GM19043 (cell line): ENCODE measurements around the gene SCAP.
"Not testable (repeated sequence)": the region's sequence is repeated elsewhere in the genome, so short reads cannot be mapped to it uniquely, and the experiment has no call there.

Experiments
- ATAC-seq: cut with Tn5 transposase; IDR thresholded peaks from one replicate; pipeline ENCODE4 v1.9.1; 2021; ENCODE audit warnings: low read depth; ENCODE audit not compliant: unreplicated experiment

Gene SCAP

DNA sequence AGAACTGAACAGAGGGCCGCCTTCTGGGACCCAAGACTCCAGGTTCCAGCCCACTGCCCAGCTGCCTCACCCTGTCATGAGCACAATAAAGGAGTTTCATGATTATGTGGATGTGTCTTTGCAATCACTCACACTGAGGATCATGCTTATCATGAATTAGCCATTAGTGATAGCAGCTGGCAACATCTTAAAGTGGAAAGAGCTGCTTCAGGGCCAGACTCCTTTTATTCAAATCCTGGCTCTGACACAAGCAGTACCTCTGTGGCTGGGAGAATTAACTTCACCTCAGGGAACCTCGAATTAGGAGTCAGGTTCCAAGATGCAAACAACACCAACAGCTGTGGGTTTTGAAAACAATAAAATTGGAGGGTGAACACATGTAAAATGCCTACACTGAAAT lies 6.6 kb upstream of the SCAP start:
- ATAC-seq: no peak

DNA sequence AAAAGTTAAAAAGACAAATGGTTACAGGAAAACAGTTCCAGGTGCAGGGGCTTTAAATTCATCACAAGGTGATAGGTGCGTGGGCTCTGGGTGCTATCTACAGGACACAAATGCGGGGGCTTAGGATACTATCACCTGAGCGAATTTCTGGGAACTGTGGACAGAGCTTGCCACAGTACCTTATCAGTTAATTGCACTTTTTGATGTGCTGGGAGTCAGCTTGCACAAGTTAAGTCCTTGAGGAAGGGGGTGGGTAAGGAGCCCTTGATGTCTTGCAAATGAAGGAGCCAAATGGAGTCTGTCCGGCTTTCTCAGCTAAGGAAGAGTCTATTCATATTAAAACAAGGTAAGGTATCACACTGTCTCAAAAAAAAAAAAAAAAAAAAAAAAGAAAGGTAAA lies 6.0 kb upstream of the SCAP start:
- ATAC-seq: not testable (repeated sequence)

DNA sequence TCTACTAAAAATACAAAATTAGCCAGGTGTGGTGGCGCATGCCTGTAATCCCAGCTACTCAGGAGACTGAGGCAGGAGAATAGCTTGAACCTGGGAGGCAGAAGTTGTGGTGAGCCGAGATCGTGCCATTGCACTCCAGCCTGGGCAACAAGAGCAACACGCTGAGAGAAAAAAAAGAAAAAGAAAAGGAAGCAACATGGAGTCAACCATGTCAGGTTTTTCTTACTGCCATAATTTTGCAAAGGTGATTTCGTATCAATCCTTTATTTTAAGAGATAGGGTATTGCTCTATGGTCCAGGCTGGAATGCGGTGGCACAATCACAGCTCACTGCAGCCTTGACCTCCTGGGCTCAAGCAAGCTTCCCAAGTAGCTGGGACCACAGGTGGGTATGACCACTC lies 4.5 kb upstream of the SCAP start:
- ATAC-seq: not testable (repeated sequence)

DNA sequence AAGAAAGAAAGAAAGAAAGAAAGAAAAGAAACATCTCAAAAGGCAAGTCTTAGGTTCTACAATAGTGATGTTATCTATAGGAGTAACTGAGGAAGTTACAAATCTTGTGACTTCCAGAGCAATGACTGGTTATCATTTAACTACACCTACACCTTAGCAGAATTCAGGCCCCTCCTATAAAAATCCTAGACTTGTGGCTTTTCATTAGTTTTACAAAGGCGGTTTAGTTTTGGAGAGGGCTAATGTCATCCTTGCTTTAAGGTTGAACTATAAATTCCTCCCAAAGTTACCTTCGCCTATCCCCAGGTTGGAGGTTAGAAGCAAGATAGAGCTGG lies 4.1 kb upstream of the SCAP start:
- ATAC-seq: no peak

DNA sequence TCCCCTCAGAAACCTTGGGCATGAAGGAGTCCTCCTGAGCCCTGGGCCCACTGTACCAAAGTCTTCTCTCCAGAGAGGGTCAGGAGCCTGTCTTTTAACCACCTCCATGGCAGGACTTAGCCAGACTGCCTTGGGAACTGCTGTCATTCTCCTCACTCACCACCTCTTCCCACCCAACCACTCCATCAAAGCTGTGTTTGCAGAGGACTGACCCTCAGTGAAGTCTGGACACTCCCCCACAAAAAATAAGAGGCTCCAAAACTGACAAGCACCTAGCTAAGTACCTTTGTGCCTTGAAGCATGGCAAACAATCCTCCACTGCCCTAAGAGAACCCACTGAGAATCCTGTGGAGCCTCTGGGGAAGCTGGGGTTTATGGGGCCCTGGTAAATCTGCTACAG lies 2.3 kb upstream of the SCAP start:
- no peak for ATAC-seq

DNA sequence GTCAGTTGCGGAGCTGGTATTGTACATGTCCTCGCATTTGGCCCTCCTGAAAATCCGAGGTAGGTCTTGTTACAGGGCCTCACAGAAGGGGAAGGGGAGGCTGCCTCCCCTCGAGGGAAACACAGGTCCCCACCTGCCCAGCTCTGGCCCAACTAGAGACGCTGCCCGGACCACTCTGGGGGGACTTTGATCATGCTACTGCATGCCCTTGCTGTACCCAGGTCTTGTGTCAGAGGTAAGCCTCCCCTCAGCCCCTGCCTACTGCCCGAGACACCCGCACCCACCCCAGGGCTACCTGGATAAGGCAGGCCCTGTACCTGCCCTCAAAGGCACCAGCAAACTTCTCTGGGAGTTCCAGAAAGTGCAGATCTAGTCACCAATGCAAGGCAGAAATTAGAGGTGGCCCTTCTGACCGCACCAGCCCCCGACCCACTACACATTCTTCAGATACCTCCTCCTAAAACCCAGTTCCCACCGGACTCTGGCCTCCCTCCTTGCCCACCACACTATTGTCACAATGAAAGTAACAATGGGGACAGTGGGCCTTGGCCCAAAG lies 981 bp upstream of the SCAP start:
- no peak for ATAC-seq

DNA sequence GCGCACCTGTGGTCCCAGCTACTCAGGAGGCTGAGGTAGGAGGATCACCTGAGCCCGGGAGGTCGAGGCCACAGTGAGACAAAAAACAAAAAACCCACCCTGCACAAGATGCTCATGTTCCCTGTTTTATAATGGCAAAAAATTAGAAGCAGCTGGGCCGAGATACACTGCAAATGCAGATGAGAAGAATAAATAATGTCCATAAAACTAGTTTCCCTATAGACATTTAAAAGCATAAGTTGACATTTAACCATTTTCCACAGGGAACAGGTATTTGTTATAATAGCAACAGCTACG lies 537 bp upstream of the SCAP start:
- ATAC-seq: no peak

DNA sequence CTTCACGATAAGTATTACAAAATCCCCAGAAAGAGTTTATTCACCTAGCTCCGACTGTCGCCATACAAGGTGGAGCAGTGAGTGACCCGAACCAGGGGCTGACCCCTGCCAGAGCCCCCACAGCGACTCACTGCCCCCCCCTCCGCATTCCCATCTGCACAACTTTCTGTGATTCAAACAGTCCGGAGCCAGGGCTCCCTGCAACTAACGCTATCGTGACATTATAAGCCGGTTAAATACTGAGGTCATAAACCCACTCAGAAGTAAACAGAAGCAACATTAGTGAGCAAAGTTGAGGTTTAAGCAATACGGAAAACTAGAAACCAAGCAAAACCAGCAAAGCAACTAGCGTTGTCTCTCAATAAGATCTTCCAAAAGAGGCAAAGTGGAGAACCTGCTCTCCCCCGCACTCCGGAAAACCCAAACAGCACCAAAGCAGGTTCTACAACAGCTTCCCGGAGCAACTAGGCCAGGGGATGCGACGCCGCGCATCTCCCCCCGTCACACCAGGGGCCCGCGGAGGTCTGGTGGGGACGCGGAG lies 642 bp downstream of the SCAP start:
- ATAC-seq: no peak

DNA sequence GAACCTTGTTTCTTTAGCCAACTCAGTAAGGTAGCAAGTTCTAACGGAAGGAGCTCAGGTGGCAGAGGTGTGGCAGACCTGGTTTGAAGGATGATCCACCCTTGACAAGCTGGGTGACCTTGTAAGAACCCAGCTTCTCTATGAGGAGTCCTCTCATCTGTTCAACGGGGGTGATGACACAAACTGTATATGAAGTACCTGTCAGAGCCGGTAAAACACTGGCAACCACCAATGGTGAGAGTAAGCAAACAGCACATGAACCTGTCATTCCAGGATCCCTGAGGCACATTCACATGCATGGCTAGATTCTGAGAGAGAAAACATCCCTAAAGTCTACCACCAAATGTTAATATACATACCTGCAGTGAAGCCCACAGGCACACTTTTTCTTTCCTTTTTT lies 2.4 kb downstream of the SCAP start:
- no peak for ATAC-seq

DNA sequence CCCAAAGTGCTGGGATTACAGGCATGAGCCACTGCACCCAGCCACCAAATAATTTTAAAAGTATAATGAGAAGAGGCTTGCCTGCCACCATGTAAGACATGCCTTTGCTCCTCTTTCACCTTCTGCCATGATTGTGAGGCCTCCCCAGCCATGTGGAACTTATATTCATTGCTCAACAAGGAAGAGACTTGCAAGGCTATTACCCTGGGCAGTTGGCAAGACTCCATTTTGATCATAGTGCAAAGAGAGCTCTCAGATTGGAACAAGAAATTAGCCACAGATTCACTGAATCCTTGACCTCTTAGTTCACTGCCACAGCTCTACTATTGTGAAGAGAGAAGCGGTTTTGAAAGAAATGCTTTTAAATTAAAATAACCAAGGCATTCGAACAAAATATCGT lies 6.1 kb downstream of the SCAP start:
- ATAC-seq: no peak

DNA sequence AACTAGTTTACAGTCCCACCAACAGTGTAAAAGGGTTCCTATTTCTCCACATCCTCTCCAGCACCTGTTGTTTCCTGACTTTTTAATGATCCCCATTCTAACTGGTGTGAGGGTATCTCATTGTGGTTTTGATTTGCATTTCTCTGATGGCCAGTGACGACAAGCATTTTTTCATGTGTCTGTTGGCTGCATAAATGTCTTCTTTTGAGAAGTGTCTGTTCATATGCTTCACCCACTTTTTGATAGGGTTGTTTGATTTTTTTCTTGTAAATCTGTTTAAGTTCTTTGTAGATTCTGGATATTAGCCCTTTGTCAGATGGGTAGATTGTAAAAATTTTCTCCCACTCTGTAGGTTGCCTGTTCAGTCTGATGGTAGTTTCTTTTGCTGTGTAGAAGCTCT lies 7.4 kb downstream of the SCAP start:
- ATAC-seq: not testable (repeated sequence)

DNA sequence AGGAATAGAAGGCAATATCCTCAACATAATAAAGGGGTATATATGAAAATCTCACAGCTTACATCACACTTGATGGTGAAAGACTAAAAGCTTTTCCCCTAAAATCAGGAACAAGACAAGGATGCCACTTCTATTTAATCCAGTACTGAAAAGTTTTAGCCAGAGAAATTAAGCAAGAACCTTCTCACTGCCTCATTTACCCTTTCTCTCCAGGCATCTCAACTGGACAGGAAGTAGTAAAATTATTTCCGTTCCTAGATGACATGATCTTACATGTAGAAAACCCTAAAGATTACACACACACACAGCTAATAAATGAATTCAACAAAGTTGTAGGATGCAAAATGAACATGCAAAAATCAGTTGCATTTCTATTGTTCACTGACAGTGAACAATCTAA lies 11.2 kb downstream of the SCAP start:
- ATAC-seq: no peak

DNA sequence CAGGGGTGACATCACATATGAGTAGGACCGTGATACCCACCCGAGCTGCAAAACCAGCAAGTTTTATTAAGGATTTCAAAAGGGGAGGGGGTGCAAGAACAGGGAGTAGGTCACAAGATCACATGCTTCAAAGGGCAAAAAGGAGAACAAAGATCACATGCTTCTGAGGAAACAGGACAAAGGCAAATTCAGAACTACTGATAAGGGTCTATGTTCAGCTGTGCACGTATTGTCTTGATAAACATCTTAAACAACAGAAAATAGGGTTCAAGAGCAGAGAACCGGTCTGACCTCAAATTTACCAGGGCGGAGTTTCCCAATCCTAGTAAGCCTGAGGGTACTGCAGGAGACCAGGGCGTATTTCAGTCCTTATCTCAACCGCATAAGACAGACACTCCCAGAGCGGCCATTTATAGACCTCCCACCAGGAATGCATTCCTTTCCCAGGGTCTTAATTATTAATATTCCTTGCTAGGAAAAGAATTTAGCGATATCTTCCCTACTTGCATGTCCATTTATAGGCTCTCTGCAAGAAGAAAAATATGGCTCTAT lies 16.1 kb downstream of the SCAP start:
- ATAC-seq: not testable (repeated sequence)

DNA sequence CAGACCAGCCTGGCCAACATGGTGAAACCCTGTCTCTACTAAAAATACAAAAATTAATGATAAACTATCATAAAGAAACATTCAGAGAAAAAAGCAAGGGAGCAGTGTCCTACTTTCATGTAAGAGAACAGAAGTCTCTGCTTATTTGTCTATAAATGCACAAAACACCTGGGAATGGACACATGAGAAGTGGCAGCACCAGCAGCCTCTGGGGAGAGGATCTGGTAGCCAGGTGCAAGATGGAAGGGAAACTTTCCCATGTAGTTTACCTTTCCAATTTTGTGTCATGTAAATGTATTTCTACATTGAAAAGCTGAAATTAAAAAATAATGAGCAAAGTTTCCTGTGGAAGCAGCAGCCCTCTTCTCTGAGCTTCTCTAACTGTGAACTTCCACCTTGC lies 18.8 kb downstream of the SCAP start:
- ATAC-seq: no peak

DNA sequence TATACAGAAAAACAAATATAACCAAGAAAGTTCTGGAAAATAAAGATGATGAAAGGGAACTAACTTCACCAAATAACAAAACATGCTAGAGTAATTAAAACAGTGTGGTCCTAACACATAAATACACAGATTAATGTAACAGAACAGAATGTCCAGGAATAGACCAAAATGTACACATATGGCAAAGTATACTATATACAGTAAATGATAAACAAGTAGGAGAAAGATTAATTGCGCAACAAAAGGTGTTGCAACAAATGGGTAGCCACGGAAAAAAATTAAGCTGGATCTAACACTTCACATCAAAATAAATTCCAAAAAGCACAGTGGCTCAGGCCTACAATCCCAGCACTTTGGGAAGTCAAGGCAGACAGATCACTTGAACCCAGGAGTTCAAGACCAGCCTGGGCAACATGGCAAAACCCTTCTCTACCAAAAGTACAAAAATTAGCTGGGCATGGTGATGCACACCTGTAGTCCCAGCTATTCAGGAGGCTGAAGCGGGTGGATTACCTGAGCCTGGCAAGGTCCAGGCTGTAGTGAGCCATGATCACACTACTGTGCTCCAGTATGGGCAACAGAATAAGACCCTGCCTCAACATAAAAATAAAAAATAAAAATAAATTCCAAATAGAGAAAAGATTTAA lies 19.8 kb downstream of the SCAP start:
- ATAC-seq: no peak

DNA sequence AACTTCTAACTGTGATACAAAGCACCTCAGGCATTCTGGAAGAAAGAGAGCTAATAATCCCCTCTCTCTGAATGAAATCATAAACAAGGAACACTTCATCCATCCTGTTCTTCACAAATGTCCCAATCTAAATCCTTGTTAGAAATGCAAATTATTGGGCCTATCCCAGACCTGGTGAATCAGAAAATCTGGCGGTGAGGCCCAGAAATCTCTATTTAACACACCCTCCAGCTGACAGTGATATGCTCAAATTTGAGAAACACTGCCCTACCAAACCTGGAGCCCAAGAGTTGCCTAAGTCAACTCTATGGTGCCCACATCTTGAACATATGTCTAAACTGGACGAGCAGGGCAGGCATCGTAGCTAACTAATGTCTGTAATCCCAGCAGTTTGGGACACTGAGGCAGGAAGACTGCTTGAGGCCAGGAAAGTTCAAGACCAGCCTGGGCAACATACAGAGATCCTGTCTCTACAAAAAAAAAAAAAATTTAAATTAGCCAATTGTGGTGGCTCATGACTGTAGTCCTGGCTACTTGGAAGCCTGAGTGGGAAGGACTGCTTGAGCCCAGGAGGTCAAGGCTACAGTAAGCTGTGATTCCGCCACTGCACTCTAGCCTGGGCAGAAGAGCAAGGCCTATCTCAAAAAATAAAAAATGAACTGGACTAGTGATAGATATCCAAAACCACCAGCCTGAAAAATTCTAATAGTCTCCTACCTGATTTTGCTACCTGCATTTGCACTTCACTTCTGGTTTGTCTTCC lies 23.1 kb downstream of the SCAP start:
- no peak for ATAC-seq

DNA sequence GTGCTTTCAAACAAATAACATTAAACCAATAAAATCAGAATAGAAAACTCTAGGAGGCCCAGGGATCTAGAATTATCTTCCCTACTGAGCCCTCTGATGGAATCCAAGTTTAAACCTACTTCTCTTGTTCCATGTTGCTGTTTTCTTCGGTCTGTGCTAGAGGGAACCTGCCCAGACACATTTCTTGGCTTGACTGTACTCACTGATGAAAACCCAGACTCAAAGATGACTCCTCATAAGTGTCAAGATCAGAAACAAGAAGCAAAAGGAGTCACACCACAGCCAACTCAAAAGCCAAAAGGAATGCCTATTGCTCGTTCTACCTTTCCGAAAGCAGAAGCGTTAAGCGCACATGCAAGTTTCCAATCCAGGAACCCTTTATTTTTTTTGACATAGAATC lies 31.6 kb downstream of the SCAP start:
- no peak for ATAC-seq

DNA sequence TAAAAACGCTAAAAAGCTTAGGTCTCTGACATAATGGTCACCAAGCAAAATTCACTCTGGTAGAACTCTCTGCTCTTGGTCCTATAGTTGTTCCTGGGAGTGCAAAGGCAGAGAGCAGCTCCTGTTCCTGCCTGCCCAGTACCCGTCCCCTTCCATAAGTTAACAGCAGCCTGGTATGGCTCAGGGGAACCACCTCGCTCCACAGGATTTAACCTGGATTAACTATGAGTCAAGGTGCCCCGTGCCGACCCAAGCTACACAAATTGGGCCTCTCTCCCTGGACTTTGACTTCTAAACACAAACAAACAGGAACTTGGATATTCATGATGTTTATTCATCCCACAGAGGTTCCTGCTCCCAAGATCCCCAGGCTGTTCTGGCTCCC lies 32.1 kb downstream of the SCAP start:
- no peak for ATAC-seq

DNA sequence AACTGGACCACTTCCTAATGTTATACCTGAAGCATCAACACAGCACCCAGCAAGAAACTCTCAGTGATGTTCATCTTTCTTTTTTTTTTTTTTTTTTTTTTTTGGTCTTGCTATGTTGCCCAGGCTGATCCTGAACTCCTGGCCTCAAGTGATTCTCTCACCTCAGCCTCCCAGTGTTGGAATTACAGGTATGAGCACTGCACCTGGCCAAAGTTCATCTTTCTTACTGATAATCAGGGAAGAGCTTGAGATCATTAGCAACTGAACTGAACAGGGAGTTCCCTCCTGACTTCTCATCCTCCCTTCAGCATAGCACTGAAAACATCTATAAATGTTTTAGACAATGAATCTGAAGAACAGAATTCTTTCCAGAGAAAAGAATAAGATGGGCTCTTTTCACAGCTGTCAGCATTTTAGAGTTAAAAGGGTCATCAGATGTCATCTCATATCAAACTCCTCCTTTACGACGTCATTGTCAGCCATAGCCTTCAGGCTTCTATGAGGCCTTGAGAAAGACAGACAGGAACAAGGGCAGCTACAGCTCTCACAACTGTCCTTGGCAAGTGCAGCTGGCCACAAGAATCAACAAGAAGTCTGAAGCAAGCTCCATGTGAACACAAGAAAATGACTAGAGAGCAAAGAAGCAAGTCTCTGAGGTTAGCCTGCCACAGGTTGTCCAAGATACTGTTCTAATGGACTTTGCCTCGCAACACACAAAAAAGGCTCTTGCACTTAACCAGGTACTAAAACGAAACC lies 33.8 kb downstream of the SCAP start:
- ATAC-seq: no peak

DNA sequence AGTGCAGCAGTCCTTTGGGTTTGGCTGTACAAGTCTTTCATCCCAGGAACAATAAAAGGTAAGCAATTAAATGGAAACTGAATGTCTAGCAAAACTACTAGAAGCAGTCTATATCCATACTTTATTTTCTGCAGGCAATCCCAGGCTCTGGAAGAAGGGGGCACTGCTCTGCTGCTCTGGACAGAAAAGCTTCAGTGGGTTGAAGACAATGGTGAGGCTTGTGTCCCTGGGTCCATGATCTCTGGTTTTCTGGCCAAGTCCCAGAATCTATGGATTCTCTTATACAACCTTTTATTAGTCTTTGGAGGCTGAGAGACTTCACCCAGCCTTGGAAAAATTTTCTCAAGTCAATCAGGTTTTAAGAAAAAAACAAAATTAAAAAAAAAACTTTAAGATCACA lies 35.6 kb downstream of the SCAP start:
- no peak for ATAC-seq

DNA sequence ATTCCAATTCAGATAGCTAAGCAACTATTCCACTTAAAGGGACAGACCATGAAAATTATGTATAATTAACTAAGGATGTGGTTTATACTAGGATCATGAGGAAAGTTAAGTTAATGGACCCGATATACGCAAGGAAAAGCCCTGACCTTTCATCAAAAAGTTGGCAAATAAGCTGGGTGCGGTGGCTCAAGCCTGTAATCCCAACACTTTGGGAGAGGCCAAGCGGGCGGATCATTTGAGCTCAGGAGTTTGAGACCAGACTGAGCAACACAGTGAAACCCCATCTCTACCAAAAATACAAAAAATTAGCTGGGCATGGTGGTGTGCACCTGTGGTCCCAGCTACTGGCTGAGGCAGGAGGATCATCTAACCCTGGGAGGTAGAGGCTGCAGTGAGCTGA lies 39.6 kb downstream of the SCAP start:
- ATAC-seq: no peak
